GM18499 (cell line): ENCODE results near the gene MUC2.

Source experiments
- ATAC-seq: cut with Tn5 transposase; IDR thresholded peaks from one replicate; pipeline ENCODE4 v1.9.1; 2021; ENCODE audit warnings: moderate number of reproducible peaks; ENCODE audit not compliant: insufficient read depth, unreplicated experiment

The MUC2 gene

DNA sequence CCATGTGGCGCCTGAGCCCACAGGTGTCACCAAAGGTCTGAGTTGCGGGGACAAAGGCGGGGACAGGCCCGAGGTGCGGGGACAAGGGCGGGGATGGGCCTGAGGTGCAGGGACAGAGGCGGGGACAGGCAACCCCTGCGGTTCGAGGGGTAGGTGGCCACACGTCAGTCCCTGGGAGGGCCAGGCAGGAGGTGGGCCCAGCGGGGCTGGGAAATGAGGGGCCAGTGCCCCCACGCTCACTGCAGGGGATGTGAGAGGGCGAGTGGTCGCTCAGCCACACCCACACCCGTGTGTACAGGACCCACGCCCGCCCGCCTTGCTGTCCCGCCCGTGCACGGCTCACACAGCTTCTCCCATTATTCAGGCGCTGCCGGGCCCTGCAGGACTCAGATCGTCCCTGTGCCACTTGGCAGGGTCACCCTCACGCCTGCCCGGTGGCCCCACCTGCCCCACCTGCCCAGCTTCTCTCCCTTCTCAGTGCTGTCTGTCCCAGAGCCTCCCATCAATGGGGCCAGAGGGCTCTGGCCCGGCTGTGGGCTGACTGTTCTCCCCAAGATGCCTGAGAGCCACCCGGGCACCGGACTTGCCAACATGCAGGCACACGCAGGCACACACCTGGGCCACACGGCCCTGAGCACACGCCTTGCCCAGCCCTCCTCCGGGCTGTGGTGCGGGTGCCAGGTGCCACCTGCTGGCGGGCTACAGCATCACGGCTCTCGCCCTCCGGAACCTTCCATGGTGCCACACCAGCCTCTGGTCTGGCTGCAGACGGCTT lies 23.9 kb upstream of the MUC2 start:
- no peak for ATAC-seq

DNA sequence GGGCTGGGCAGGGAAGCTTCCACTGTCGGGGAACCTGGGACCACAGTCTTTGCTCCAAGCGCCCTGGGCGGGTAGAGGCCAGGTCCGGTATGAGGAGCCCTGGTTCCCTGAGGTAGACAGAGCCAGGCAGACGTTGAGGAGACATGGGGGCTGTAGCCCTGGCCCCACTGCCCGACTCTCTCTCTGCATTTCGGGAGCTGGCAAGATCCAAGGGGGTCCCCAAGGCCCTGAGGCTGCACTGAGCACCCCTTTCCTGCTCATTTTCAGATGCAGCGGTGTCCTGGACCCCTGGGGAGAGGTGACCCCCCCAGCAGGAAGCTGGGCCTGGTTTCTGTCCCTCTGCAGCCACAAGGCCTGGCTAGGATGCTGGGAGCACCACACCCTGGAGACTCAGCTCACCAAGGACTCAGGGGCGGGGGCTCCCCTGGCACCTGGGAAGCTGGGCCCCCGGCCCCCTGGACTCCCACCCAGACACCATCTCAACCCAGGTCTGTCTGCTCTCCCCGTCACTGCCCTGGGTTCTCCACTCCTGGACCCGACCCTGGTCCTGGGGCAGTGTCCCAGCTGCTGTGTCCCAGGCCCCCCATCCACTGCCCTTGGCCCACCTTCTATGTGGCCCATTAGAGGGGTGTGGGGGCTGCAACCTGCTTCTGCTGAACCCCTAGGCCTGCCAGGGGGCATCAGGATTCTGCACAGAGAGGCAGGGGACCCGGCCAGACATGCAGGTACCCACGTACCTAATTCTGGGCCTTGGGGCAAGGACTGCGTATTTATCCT lies 23.1 kb upstream of the MUC2 start:
- no peak for ATAC-seq

DNA sequence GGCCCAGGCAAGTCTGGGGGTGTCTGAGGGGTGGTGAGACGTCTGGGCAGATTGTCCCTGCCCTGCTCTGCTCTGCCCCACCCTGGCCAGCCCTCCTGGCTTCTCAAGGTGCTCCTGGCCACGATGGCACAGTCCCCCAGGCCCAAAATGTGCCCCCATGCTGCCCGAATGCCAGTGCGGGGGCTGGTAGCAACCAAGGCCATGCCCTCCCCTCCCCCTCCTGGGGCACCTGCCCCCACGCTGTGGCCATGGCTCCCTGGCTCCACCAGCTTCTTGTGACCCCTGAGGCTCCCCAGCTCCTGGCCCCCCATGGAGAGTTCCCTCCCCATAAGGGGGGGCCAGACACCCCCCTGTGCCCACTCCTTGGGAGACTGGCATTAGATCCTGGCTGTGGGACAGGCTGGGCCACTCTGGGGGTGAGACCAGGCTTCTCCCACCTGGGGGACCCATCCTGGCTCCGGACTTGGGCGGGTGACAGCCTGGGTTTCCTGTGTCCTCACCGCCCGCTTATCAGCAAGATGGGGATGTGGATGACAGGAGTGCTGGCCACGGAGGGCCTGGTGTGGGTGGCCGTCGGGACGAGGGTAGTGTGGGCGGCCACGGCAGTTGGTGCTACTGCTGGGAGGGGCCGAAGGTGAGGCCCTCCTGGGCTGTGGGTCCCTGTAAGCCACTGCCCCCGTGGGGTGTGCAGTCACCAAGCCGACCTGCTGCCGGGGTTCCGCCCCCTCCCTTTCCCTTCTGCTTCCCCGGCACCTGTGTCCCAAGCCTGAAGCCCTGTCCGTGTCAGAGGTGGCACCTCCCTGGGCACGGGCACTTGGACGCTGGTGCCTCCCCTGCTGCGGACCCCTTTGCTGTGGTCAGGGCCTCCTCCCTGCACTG lies 22.3 kb upstream of the MUC2 start:
- no peak for ATAC-seq

DNA sequence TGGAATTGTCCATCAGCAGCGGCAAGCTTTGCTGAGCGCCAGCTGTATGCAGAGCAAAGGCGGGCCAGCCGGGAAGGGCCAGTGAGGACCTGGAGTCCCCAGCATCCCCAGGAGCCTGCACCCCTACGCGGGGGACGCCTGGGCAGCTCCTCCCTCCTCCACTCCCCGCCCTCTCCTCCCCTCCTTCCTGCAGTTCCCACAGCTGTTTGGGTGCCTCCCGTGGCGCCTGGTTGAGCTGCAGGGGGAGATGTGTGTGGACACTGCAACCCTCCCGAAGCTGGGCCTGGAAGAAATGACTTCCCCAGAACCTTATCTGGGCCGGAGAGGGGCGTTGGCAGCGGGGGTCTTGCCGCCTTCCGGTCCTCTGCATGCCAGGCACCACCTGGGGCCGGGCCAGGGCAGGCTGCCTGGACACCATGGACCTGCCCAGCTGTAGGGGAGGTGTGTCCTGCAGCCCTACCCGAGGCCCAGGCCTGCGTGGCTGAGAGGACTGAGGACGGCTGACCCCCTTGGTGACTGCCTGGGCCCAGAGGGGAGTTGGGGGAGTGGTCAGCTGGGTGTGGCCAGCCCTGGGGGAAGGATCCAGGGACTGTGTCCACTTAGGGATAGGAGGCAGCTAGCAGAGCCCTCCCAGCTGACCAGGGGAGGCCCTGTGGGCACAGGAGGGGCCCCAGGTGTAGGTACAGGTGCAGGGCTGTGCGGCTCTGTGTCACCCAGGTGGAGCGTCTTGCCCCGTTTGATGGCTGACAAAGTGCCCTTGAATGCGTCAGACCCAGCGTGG lies 21.4 kb upstream of the MUC2 start:
- ATAC-seq = no peak

DNA sequence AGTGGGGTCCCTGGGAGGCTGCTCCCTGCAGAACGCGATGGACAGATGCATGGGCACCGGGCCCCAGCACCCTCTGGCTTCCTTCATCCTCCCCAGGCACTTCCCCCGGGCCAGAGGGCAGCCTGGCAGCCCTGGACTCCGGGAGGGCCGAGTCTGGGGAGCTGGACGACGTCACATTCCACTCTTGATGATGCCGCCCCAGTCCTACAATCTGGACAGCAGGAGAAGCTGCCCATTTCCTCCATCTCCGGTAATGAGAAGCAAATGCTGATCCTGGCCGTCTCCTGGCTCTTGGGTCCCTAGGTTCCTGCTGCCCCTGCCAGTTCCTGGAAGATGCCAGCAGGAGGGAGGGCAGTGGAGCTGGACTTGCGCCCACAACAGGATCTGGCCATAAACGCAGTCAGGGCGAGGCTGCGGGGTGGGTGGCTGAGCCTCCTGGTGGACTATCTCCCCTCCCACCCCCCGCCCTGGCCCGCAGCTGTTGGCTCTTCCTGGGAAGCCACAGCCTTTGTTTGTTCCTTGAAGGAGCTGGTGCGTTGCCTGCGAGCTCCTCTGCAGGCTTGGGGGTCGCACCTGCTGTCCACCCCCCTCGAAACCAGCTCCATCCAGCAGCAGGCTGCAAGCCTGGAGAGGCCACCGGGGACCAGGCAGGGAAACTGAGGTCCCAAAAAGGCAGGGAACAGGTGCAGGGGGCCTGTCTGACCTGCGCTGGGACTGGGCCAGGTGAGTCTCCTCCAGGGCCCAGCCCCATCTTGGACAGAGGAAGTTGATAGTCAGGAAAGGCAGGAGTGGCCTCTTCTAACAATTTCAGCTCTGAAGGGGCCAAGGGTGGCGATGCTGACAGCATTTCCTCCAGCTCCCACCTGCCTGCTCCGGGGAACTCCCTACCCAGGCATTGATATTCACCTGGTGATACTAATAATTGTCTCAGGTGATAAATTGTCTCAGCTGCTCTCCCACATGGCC lies 20.2 kb upstream of the MUC2 start:
- ATAC-seq = no peak

DNA sequence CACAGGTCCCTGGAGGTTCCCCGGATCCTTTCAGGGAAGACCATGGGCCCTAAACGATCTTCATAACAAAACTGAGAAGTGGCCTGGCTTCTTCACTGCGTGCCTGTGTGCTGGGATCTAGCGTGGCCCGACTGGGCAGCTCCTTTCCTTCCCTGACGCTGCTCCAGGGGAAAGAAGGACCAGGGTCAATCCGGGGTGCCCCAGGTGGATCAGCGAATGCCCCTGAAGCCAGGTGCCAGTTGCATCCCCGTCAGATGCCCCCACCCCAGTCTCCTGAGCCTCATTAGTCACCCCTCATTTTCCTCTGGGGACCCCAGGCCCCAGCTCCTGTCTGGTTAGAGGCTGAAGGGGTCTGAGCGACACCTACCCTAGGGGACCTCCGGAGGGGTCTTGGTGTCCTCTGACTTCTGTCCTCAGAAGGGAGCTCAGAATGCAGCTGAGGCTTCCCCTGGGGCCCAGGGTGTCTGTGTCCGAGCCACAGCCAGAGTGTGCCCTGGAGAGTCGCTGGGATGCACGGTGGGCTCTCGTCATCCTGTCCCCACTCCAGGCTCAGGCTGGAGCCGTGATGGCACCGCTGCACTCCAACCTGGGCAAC lies 19.5 kb upstream of the MUC2 start:
- no peak for ATAC-seq

DNA sequence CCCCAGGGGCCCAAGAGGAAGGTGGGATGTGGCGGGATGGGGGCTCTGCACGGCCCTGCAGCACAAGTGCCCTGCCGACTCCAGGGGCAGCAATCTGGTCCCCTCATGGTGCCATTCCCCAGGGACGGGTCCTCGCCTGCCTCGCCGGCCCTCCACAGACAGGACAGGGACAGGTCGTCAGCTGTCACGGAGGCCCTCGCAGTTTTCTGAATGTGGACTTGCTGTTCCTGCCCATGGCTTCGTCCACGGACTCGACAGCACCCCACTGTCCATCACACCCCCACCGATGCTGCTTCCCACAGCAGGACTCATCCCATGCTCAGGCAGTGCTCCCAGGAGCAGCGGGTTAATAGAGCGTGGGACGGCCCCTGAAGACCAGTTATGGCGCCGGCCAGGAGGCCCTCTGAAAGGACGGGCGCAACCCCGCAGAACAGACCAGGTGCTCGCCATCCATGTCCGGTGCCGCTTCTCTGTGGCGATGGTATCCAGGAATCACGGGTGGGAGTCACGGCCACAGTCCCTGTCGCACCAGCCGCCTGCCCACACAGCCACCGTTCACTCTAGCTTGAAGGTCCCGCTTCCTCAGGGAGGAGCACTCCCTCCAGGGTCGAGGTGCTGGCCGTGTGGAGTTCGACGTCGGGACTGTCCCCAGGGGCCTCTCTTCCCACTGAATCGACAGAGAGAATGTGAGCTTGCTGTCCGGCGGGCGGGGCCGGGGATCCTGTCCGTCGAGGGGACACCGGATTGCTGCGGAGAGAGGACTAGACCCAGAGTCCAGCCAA lies 18.5 kb upstream of the MUC2 start:
- no peak for ATAC-seq

DNA sequence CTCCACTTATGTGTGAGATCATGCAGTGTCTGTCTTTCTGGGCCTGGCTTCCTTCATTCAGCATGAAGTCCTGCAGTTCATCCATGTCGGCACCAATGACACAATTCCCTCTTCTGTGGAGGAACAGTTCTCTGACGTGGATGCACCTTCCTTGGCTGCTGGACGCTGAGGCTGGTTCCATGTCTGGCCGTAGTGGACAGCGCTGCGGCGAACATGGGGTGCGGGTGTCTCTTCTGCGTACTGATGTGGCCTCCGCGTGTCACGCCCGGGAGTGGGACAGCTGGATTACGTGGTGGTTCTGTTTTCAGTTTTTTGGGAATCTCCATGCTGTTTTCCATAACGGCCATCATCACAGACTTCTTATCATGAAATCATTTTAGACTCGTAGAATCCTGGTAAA lies 16.9 kb upstream of the MUC2 start:
- no peak for ATAC-seq

DNA sequence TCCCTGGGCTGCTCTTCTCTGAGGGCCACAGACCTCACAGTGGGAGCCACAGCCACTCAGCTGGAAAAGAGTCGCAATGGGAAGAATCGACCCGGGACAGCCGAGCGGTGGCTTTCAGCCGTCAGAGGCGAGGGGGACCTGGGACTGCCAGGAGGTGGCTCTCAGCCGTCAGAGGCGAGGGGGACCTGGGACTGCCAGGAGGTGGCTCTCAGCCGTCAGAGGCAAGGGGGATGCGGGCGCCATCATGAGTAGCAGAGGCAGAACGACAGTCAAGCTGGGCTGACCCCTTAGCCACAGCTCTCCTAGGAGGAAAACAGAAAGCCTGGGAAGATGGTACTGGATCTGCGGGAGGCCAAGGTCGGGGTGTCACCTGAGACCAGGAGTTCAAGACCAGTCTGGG lies 14.9 kb upstream of the MUC2 start:
- ATAC-seq = no peak

DNA sequence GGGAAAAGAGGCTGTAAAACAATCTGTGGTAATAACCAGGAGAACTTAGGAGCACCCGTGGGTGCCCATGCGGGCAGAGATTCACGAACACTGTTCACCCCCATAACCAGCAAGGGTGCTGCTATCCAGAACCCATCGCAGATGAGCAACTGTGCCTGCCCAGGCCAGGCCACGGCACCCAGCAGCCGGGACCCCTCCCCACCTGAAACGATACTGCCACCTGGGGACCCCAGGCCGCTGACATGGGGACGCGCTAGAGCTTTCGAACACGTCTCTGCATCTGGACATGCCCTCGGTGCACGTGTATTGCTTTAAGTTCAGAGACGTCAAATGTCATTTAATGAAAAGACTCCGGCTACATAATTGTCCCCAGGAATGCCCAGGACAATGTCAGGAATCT lies 14.3 kb upstream of the MUC2 start:
- ATAC-seq = no peak

DNA sequence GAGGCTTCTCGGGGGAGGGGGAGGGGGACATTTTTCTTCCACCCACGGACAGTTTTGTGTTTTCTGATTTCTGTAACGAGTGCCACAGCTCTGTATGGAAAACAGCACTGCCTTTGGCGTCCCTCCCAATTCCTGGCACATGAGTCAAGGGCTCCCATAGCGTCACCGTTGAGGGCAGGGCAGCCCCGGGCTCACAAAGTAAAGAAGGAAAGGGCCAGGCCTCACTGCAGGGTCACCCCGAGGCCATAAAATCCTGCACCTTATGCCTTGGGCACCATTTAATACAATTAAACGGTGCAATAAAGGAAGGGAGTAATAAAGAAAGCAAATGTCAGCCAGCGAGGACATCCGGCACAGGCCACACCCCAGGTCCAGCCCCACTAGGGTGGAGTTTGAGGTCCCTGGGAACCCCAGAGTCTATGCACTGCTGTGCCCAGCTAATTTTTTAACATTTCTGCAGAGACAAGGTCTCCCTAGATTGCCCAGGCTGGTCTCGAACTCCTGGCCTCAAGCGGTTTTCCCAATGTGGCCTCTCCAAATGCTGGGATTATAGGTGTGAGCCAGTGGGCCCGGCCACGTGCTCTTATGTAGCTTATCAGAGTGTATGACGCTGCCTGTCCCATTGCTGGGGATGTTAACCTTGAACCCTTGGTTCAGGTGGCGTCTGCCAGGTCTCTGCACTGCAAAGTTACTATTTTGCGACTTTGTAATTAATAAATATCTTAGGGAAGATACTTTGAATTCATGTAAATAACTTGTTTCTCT lies 13.6 kb upstream of the MUC2 start:
- ATAC-seq = no peak

DNA sequence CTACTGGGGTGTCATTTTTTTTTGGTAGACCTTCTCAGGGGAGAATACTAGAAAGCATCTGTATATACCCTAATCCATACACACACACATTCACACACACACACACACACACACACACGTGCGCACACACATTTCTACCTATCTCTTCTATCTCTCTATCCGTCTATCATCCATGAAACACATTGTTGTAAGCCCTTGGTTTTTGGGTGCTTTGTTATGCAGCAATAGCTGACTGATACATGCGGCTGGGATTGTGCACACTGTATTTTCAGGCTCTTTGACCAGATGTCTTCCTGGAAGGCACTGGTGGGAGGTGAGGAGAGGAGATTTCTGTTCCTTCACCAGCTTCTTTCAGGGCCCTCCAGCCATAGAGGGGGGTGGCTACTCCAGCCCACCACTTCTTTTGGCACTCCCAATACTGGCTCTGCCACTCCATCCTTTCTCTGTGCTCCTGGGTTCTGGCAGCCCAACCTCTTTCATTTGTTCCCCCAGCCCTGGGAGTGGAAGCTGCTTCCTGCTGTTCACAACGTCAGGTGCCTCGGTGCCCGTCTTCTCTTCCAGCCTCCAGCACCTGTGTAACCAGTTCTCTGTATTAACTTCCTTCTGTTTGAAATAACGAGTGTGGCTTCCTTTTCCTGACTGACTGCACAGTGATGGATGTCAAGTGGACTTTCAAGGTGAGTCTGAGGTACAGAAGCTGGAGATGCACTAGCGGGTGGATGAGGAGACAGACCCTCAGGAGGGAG lies 12.4 kb upstream of the MUC2 start:
- no peak for ATAC-seq

DNA sequence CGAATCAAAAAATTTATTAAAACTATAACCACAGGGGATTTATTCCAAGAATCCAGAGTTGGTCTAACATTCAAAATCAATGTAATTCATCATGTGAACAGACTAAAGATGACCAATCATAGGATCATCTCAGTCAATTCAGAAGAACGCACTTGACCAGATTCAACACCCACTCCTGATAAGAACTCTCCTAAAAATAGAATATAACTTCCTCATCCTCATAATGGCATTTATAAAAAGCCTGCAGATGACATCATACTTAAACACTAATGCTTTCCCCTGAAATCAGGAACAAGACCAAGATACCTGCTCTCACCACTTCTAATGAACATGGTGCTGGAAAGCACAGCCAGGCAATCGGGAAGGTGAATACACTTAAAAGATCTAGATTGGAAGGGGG lies 10.5 kb upstream of the MUC2 start:
- ATAC-seq = no peak

DNA sequence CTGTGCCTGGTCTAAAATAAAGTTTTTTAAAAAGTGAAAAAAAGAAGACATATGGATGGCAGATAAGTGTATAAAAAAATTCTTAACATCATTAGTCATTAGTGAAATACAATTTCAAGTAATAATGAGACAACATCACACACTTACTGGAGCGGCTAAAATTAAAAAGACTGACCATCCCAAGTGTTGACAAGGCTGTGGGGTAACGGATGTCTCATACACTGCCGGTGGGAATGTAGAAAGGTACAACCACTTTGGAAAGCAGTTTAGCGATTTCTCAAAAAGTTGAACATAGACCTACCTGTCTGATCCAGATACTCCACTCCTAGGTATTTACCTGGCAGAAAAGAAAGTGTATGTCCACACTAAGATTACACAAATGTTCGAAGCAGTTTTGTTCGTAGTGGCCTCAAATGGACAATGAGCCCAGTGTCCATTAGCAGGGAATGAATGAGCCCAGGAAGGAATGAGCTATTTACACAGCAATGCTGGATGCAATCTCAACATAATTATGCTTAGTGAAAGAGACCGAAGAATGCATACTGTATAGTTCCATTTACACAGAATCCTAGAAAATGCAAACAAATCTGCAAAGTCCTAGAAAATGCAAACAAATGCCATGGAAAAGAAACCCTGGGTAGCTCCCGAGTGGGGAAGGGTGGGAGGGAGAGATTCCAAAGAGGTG lies 6.7 kb upstream of the MUC2 start:
- no peak for ATAC-seq

DNA sequence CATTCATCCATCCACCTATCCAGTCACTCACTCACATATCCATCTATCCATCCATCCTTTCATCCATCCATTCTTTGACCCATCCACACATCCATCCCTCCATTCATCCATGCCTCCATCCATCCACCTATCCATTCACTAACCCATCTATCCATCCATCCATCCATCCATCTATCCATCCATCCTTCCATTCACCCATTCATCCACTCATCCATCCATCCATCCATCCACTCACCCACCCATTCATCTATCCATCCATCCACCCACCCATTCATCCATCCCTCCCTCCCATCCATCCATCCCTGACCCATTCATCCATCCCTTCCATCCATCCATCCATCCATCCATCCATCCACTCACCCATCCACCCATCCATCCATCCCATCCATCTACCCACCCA lies 4.9 kb upstream of the MUC2 start:
- no peak for ATAC-seq
